ENCODE results near the gene ARMC6.
A peak's percentile ranks its signal among the peaks of the same experiment; 100 is the strongest.

Gene ARMC6

DNA sequence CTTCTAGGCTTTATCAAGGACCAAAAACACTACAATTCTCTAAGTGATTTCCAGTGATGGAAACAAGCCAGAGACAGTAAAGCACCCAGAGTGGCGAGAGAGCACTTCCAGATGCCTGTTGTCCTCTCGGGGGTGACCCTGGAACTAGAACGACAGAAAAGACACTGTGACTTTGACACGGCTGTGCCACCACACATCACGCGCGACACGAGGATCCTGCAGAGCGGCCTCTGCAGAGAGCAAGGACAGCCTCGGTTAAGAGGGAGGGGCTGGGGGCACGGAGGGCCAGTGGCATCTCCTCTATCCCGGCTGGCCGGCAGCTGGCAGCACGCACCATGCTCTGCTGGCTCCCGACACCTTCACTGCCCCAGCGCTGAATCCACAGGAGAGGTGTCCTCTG lies 42.4 kb upstream of the ARMC6 start:
- no peak for DNase-seq (ENCODE audit: extremely low read depth, low read depth)
- TF ChIP-seq, protein P1, sequence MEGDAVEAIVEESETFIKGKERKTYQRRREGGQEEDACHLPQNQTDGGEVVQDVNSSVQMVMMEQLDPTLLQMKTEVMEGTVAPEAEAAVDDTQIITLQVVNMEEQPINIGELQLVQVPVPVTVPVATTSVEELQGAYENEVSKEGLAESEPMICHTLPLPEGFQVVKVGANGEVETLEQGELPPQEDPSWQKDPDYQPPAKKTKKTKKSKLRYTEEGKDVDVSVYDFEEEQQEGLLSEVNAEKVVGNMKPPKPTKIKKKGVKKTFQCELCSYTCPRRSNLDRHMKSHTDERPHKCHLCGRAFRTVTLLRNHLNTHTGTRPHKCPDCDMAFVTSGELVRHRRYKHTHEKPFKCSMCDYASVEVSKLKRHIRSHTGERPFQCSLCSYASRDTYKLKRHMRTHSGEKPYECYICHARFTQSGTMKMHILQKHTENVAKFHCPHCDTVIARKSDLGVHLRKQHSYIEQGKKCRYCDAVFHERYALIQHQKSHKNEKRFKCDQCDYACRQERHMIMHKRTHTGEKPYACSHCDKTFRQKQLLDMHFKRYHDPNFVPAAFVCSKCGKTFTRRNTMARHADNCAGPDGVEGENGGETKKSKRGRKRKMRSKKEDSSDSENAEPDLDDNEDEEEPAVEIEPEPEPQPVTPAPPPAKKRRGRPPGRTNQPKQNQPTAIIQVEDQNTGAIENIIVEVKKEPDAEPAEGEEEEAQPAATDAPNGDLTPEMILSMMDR (IDR thresholded peaks at IDR 0.05; ENCODE audit: low read depth, low read length, missing control alignments): no peak
- H3K4me3 ChIP-seq (replicated peaks; ENCODE audit: low read depth, low read length): no peak overlapping the region

DNA sequence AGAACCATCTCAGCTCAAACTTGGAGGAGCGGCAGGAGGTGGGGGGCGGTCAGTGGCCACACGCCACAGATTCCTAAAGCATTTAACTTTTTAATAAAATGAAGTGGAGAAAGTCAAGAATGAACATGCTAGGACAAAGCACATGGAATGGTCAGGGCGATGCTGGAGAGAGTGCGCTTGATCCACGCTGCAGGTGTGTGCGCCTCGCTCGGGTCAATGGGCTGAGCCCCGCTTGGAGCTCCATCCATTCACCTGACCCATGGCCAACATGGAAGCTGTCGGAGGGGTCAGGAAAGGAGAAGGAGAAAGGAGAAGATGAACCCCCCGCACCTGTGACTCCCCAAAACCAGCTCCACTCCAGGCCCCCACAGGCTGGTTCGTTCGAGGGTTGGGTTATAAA lies 41.9 kb upstream of the ARMC6 start:
- no peak overlapping the region for H3K4me3 ChIP-seq (replicated peaks; ENCODE audit: low read depth, low read length)
- DNase-seq (ENCODE audit: extremely low read depth, low read depth): no peak
- TF ChIP-seq, protein P1 (IDR thresholded peaks at IDR 0.05; ENCODE audit: low read depth, low read length, missing control alignments): no peak

DNA sequence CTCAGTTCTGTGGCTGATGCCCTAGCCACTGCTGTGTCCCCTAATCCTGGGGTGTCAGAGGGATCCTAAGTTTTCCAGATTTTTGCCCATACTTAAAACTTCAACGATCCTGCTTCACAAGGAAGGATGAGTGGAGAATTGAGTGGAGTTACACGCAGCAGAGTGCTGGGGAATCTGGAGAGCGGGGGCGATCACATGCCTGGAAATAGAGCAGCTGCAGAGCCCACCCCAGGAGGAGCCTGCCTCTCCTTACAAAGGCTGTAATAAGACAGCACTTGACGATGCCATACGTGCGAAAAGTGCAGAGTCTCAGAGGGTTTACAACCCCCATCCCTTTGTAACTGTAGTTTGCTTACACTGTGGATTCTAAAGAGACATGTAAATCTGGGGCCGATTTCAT lies 40.7 kb upstream of the ARMC6 start:
- H3K4me3 ChIP-seq (replicated peaks; ENCODE audit: low read depth, low read length): no peak overlapping the region
- no peak for DNase-seq (ENCODE audit: extremely low read depth, low read depth)
- TF ChIP-seq, protein P1 (IDR thresholded peaks at IDR 0.05; ENCODE audit: low read depth, low read length, missing control alignments): no peak

DNA sequence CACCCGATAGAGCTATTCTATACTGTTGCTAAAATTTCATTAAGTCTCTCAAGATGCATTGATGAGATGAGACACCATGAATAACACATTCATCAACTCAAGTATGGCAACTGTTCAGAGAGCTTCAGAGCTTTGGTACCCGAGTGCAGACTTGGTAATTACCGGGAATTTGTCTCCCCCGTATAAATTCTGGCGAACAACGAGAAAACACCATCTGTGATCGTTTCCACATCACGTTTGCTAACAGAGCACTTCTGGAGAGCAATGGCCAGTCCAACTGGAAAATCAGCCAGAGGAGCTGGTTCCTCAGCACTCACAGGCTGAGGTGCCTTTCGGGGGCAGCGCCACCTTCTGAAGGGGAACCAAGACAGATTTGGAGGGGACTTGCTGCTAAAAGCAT lies 40.3 kb upstream of the ARMC6 start:
- TF ChIP-seq, protein P1 (IDR thresholded peaks at IDR 0.05; ENCODE audit: low read depth, low read length, missing control alignments): no peak
- H3K4me3 ChIP-seq (replicated peaks; ENCODE audit: low read depth, low read length): no peak overlapping the region
- no peak for DNase-seq (ENCODE audit: extremely low read depth, low read depth)

DNA sequence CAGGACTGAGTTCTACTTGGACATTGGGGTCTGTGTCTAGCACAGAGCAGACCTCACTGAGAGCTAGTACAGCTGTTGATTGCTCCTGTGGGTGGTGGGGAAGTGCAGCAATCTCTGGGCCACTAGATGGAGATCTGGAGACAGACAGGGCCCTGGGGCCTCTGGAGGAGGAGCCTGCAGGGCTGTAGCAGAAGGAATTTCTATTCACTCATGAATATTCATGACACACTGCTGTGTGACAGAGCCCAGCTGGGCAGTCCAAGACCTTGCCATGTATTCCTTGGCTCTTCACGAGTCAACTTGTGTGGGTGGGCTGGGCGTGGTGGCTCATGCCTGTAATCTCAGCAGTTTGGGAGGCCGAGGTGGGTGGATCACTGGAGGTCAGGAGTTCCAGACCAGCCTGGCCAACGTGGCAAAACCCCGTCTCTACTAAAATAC lies 37.6 kb upstream of the ARMC6 start:
- peak; percentile 58 for DNase-seq (ENCODE audit: extremely low read depth, low read depth)
- TF ChIP-seq, protein P1 (IDR thresholded peaks at IDR 0.05; ENCODE audit: low read depth, low read length, missing control alignments): peak; percentile 70
- H3K4me3 ChIP-seq (replicated peaks; ENCODE audit: low read depth, low read length): no peak overlapping the region

DNA sequence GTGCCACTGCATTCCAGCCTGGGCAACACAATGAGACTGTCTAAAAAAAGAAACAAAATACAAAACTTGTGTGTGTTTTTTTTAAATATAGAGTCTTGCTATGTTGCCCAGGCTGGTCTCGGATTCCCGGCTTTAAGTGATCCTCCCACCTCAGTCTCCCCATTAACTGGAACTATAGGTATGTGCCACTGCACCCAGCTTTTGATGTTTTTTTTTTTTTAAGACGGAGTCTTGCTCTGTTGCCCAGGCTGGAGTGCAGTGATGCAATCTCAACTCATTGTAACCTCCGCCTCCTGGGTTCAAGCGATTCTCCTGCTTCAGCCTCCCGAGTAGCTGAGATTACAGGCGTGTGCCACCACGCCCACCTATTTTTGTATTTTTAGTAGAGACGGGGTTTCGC lies 37.1 kb upstream of the ARMC6 start:
- TF ChIP-seq, protein P1 (IDR thresholded peaks at IDR 0.05; ENCODE audit: low read depth, low read length, missing control alignments): no peak
- H3K4me3 ChIP-seq (replicated peaks; ENCODE audit: low read depth, low read length): no peak overlapping the region
- no peak for DNase-seq (ENCODE audit: extremely low read depth, low read depth)

DNA sequence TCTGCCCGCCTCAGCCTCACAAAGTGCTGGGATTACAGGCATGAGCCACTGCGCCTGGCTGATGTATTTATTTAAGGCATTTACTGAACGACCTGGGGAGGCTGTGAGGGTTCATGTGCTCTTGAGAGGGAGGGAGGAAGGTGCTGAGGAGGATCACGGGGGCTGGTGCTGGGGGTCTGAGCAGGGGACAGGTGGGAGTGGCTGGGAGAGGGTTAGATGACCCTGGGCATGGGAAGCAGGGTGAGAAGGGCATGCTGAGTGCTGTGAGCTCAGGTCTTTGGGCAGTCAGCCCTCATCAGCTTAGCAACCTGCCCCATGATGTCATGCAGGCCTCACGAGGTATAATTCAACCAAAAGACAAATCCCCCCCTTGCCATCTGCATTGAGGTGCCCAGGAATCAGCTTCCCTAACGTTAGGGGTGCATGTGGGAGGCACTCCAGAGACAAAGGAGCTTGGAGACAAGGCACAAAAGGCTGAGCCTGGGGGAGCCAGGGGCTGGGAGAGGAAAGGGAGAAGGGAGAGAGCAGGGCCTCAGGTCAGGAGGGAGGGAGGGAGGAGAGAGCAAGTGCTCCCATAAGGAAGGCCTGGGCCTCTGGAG lies 36.5 kb upstream of the ARMC6 start:
- no peak for DNase-seq (ENCODE audit: extremely low read depth, low read depth)
- H3K4me3 ChIP-seq (replicated peaks; ENCODE audit: low read depth, low read length): no peak overlapping the region
- TF ChIP-seq, protein P1 (IDR thresholded peaks at IDR 0.05; ENCODE audit: low read depth, low read length, missing control alignments): no peak
